CD4-positive, alpha-beta T cell (primary cell): ENCODE data around the gene CAPZB. TPM values are rescaled to one million over a fixed set of nuclear protein-coding genes. Genes with fewer than 3 reads are reported as not detected.

Experiments used
- ATAC-seq: fragments of 200-7000 bp; cut with Tn5 transposase; one replicate; pipeline ENCODE4 v1.10.0; 2022; ENCODE audit warnings: mild to moderate bottlenecking; ENCODE audit not compliant: poor library complexity
- CTCF ChIA-PET: fragments of 350-600 bp; sonication (Branson Sonifier 250); formaldehyde crosslinking; loops from one replicate; lab custom pipeline; 2021; ENCODE audit warnings: antibody characterized with exemption, inconsistent platforms; lab: Charles Lee
- POLR2A ChIA-PET: fragments of 350-600 bp; sonication (Branson Sonifier 250); formaldehyde crosslinking; loops from one replicate; lab custom pipeline; 2021; ENCODE audit warnings: antibody characterized with exemption, inconsistent platforms; lab: Charles Lee
- DNase-seq, 14 experiments: peaks; one replicate each; pipeline ENCODE4 v3.0.0-alpha.2; 2013 to 2020; ENCODE audit warnings: mixed read lengths in 2 of 14
- H3K27ac ChIP-seq, 2 donors: one replicate each; pipeline versions ENCODE4 v1.5.1 to v1.7.0; 2013; ENCODE audit warnings: low read length in 2 of 2, low read depth in 1 of 2, mild to moderate bottlenecking in 1 of 2
- H3K27me3 ChIP-seq, 2 experiments: 1 replicate in 1 of 2; 2 replicates in 1 of 2; pipeline versions ENCODE4 v1.6.1 to v1.7.0; 2013; ENCODE audit warnings: low read length in 2 of 2, control low read depth in 1 of 2, mild to moderate bottlenecking in 1 of 2, moderate library complexity in 1 of 2; ENCODE audit not compliant: insufficient read depth in 2 of 2, control insufficient read depth in 1 of 2
- H3K36me3 ChIP-seq: one replicate; pipeline ENCODE4 v1.6.1; 2013; ENCODE audit warnings: low read length, control low read depth; ENCODE audit not compliant: insufficient read depth
- H3K4me1 ChIP-seq: one replicate; pipeline ENCODE4 v1.6.1; 2013; ENCODE audit warnings: low read length, control low read depth; ENCODE audit not compliant: insufficient read depth
- H3K4me3 ChIP-seq: one replicate; pipeline ENCODE4 v1.5.1; 2013; ENCODE audit warnings: mild to moderate bottlenecking, low read length, moderate library complexity
- H3K9me3 ChIP-seq, 2 experiments: 1 replicate in 1 of 2; 2 replicates in 1 of 2; pipeline versions ENCODE4 v1.6.1 to v1.7.0; 2013; ENCODE audit warnings: low read length in 2 of 2, mild to moderate bottlenecking in 2 of 2, control low read depth in 1 of 2, moderate library complexity in 1 of 2; ENCODE audit not compliant: control insufficient read depth in 1 of 2, insufficient read depth in 1 of 2
- H3K27ac Mint-ChIP-seq: one replicate; pipeline ENCODE4 v1.8.0; 2020; ENCODE audit warnings: mixed read lengths
- H3K27me3 Mint-ChIP-seq: one replicate; pipeline ENCODE4 v1.8.0; 2021; ENCODE audit warnings: mixed read lengths
- H3K36me3 Mint-ChIP-seq: one replicate; pipeline ENCODE4 v1.8.0; 2021; ENCODE audit warnings: low read depth, mixed read lengths
- H3K4me1 Mint-ChIP-seq: one replicate; pipeline ENCODE4 v1.8.0; 2021; ENCODE audit warnings: low read depth, mixed read lengths
- H3K4me3 Mint-ChIP-seq: one replicate; pipeline ENCODE4 v1.8.0; 2020; ENCODE audit warnings: mild to moderate bottlenecking, mixed read lengths
- H3K9me3 Mint-ChIP-seq: one replicate; pipeline ENCODE4 v1.8.0; 2020; ENCODE audit warnings: mixed read lengths
- intact Hi-C, 2 experiments: fragments of 100-400 bp; cut with DNase I in 1 of 2; cut with micrococcal nuclease in 1 of 2; formaldehyde crosslinking; loops; one replicate each; pipeline versions ENCODE4 v1.15.1 to v1.9.0; 2023 to 2025; cut with DNase I, micrococcal nuclease
- total RNA-seq, 174 experiments: library from RNA in 2 of 174; stranded (reverse) in 2 of 174; gene quantifications; one replicate each; pipeline ENCODE4 v1.2.3 and lab custom pipeline; 2021 to 2026
- TF ChIP-seq, protein P1 (sequence below): fragments of 200-600 bp; IDR thresholded peaks from one replicate; pipeline ENCODE4 v1.8.0; 2022; ENCODE audit warnings: antibody characterized with exemption, mild to moderate bottlenecking

CAPZB gene
- total RNA-seq, 2 experiments from 2014 or later: 168 to 173 TPM

DNA sequence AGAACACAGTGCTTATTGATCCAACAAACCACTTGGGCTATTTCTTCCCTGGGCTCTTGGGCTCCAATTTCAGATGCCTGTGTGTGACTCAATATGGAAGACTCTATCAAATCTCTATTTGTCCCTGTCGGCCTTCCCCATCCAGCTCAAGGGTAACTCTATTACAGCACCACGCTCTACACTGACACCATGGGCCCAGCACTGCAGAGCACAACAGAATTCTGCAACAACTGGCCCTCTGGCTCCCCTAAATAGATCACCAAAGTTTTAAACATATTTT lies 51.7 kb downstream of the CAPZB start:
- peaks cover 87% of the 10 kb centered on the region for H3K4me1 Mint-ChIP-seq
- no peak overlapping the region for H3K4me3 Mint-ChIP-seq
- H3K36me3 Mint-ChIP-seq: peaks cover 56% of the 10 kb centered on the region
- ATAC-seq (no peak), DNase-seq (no peak)
- ChIA-PET POLR2A (no interaction called here), CTCF (no interaction called here)
- Histone ChIP-seq H3K27me3 (no peaks in the 10 kb centered on the region), H3K9me3 (no peaks in the 10 kb centered on the region), H3K4me3 (no peak overlapping the region), H3K27ac (no peak overlapping the region), H3K4me1 (peaks cover 86% of the 10 kb centered on the region), H3K36me3 (peaks cover 23% of the 10 kb centered on the region)
- no peaks in the 10 kb centered on the region for H3K27me3 Mint-ChIP-seq
- H3K27ac Mint-ChIP-seq: peak overlapping the region; percentile 76
- TF ChIP-seq, protein P1, sequence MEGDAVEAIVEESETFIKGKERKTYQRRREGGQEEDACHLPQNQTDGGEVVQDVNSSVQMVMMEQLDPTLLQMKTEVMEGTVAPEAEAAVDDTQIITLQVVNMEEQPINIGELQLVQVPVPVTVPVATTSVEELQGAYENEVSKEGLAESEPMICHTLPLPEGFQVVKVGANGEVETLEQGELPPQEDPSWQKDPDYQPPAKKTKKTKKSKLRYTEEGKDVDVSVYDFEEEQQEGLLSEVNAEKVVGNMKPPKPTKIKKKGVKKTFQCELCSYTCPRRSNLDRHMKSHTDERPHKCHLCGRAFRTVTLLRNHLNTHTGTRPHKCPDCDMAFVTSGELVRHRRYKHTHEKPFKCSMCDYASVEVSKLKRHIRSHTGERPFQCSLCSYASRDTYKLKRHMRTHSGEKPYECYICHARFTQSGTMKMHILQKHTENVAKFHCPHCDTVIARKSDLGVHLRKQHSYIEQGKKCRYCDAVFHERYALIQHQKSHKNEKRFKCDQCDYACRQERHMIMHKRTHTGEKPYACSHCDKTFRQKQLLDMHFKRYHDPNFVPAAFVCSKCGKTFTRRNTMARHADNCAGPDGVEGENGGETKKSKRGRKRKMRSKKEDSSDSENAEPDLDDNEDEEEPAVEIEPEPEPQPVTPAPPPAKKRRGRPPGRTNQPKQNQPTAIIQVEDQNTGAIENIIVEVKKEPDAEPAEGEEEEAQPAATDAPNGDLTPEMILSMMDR: no peak
- intact Hi-C loops: no loop called here
- H3K9me3 Mint-ChIP-seq: no peaks in the 10 kb centered on the region

DNA sequence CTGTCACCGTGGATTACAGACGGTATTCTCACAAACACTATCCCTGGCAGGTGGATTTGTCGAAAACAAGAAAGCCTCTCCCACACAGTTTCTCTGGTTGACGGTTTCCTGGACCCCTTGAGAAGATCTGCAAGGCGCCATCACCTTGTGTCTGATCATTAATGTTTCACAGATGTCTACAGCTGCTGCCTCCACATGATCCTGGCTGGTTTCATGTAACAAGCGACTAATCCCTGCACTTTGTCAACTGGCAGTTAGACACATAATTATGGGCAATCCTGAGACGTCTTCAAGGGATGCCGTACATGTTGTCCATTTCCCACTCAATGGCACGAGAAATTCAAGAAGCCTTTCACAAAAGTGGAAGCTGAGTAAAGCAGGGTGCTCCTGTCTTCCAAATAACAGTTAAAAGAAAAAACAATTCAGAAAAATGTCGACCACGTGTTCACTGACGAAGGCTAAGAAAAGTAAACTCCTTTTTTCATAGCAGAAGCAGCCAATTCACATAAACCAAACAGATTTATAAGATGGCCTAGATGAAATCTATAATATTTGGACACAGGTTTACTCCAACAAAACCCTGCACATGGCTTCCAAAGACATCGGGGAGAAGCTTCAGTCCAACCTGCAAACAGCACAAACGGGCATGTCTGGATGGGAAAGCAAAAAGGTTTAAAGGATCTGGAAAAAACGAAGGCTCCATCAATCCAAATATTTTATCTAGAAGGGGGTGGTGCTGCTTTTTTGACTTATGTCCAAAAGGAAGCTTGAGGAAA lies 52.2 kb downstream of the CAPZB start:
- no peak for ATAC-seq
- H3K4me1 ChIP-seq: peaks cover 83% of the 10 kb centered on the region

DNA sequence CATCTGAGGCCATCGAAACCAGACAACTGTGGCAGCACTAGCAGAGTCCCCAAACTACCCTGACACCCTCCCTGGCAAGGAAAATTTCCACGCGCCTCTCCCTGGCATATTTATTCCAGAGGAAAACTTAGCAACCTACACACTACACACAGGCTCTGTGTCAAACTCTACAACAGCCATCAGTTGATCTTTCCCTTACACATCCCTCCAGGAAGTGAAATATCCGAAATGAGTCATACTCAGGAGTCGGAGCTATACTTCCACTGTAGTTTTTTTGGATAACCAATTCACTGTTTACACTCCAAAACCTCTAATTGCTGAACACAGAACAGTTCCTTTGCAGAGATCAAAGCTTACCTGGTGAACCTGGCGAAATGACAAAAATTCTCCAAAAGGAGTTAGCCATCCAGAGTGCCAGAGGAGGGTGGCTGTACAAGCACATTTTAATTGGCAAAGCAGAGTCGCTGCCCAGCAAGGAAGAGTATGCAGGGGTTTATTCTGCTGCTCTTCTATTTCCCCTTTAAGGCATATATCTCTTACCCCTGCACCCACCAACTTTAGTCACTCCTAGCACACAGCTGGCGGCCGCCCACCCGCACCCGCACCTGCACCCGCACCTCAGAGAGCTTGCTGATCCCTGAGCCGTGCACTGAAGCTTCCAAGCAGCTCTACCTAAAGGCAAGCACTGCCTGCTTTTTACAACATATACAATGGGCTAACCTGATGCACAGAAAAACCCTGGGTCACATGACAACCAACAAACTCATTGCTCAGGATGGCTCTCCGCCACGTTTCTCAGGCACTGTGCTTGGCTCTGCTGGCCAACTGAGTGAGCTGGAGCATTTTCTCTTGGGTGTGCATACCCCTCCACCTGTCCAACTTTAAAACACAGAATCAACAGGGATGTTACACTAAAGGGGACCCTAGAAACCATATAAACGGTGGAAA lies 54.9 kb downstream of the CAPZB start:
- H3K36me3 Mint-ChIP-seq: peaks cover 55% of the 10 kb centered on the region
- peak overlapping the region; percentile 44 for H3K4me3 Mint-ChIP-seq
- Histone ChIP-seq H3K4me1 (peaks cover 81% of the 10 kb centered on the region), H3K27ac (no peak overlapping the region), H3K4me3 (no peak overlapping the region), H3K27me3 (no peaks in the 10 kb centered on the region), H3K9me3 (no peaks in the 10 kb centered on the region), H3K36me3 (peaks cover 22% of the 10 kb centered on the region)
- H3K27me3 Mint-ChIP-seq: no peaks in the 10 kb centered on the region
- H3K27ac Mint-ChIP-seq: peak overlapping the region; percentile 78
- no peaks in the 10 kb centered on the region for H3K9me3 Mint-ChIP-seq
- ATAC-seq: no peak
- intact Hi-C loops: no loop called here
- peaks cover 86% of the 10 kb centered on the region for H3K4me1 Mint-ChIP-seq
- POLR2A ChIA-PET: no interaction called here
- TF ChIP-seq, protein P1: no peak
- DNase-seq: no peak
- CTCF ChIA-PET: no interaction called here

More for the DNA sequence above, 52.2 kb downstream of the CAPZB start:
- H3K9me3 Mint-ChIP-seq: no peaks in the 10 kb centered on the region
- Histone ChIP-seq H3K36me3 (peaks cover 21% of the 10 kb centered on the region), H3K9me3 (no peaks in the 10 kb centered on the region), H3K27ac (no peak overlapping the region), H3K4me3 (no peak overlapping the region), H3K27me3 (no peaks in the 10 kb centered on the region)
- H3K27me3 Mint-ChIP-seq: no peaks in the 10 kb centered on the region
- intact Hi-C loops: no loop called here
- peak overlapping the region; percentile 0 for H3K4me3 Mint-ChIP-seq
- H3K36me3 Mint-ChIP-seq: peaks cover 54% of the 10 kb centered on the region
- peaks cover 86% of the 10 kb centered on the region for H3K4me1 Mint-ChIP-seq
- POLR2A ChIA-PET: no interaction called here
- peak overlapping the region; percentile 76 for H3K27ac Mint-ChIP-seq
- CTCF ChIA-PET: no interaction called here
- no peak for DNase-seq
- TF ChIP-seq, protein P1: no peak
